ENCODE measurements around the gene CLDN14.

Gene CLDN14

DNA sequence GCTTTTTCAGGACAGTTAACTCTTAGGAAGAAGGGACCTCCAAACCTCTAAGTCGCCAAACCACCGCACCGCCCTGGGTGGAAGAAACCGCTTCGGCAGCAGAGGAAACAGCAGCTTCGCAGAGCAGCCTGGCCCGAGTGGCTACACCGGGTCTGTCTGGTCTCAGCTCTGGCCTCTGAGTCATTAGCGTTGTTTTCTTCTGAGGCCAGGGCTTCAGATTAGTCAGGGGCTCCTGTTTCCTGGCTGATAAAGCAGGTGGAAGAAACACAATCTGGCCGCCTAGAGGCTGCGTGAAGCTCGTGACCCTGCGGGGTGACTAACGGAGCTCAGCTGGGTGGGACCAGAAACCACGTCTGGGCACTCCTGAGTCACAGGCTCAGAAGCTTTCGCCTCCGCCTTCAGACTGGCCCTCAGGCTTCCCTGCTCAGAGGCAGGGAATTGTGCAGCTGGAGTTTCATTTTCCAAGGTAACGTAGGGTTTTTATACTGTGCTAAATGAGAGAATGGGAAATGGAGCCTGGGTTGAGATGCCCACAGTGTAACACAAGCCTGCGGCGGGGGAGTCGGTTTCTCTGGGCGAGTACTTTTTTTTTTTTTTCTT is 49.9 kb downstream of the CLDN14 start:
- no peak for DNase-seq

GRCh38 chr21:36428761-36429432 is 51.0 kb downstream of the CLDN14 start:
- no peak for DNase-seq

- no peak for DNase-seq
Observed at GRCh38 chr21:36427502-36427901, 52.4 kb downstream of the CLDN14 start.

GRCh38 chr21:36425286-36425685 is 54.6 kb downstream of the CLDN14 start:
- DNase-seq, result no peak

- no peak for DNase-seq
Observed at GRCh38 chr21:36424592-36424991, 55.3 kb downstream of the CLDN14 start.

GRCh38 chr21:36423771-36424433 is 56.0 kb downstream of the CLDN14 start:
- no peak for DNase-seq

DNA sequence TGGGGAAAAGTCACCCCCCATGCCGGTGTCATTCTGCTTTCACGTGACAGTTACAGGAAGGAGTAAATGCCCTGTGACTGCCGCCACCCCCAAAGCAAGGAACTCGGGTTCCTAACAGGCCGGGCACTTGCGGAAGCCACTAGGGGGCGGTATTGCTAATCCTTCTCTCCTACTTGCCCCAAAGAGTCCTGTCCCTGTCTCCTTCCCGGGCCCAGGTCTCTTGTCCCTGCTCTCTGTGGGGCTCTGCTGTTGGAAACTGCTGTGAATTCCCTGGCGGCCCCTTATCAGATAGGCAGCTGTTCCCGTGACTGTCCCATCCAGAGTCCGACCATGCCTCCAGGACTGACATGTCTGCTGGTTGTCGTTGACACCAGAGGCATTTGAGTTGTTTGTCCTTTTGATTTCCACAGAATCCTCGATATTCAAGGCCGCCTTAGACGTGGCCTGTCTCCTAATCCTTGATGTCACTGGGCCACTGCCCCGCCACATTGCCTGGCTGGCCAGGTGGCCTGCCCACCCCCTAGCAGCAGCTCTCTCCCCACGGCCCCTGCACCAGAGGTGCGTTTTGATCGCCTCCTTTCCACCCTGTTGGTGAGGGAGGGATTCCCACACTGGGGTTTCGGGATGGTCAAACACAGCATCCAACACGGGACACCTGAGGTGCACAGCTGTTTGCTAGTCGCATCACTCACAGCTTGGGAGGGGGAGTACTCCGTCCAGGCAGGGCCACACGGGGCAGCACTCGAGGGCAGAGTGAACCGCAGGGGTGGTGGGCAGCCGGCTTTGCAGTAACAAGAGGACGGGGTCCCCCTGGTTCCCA is 57.4 kb downstream of the CLDN14 start:
- no peak for DNase-seq

GRCh38 chr21:36420571-36421339 is 59.2 kb downstream of the CLDN14 start:
- no peak for DNase-seq

GRCh38 chr21:36419996-36420395 is 59.9 kb downstream of the CLDN14 start:
- no peak for DNase-seq

- no peak for DNase-seq
Observed at GRCh38 chr21:36419241-36419640, 60.7 kb downstream of the CLDN14 start.

DNA sequence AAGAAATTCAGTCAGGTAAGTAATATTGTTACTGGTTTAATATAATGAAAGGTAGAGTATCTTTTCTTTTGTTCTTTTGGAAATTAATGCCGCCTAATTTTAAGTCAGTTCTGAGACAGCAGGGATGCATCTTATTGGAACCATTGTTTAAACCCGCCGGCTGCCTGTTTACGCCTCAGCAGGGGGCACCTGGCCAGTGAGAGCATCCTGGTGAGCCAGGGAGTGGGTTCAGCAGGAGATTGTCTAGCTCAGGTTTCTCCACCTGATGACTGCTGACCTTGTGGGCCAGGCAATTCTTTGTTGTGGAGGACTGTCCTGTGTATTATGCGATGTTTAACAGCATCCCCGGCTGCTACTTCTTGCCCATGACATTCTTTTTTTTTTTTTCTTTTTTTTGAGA is 64.5 kb downstream of the CLDN14 start:
- DNase-seq, result no peak

GRCh38 chr21:36412916-36413315 is 67.0 kb downstream of the CLDN14 start:
- DNase-seq, result no peak

GRCh38 chr21:36411301-36411700 is 68.6 kb downstream of the CLDN14 start:
- no peak for DNase-seq

All from DMS79 (cell line).